ENCODE measurements around the gene CDT1.
"Not testable (repeated sequence)": the region's sequence is repeated elsewhere in the genome, so short reads cannot be mapped to it uniquely, and the experiment has no call there.

CDT1 gene

GRCh38 chr16:88787579-88788314 is 15.8 kb upstream of the CDT1 start:
- Histone ChIP-seq H2BK120ac (ENCODE audit: low read depth, low read length) (no peak overlapping the region), H2BK5ac (ENCODE audit: low read depth, low read length, poor library complexity, severe bottlenecking) (no peak overlapping the region), H3K9me3 (ENCODE audit: control insufficient read depth, low read length) (no peaks in the 10 kb centered on the region), H3K18ac (ENCODE audit: low read depth in 1 of 2, low read length in 2 of 2) (no peak overlapping the region), H4K8ac (ENCODE audit: low read length) (no peak overlapping the region), H3K4ac (ENCODE audit: low read depth in 1 of 2, low read length in 2 of 2) (no peak overlapping the region), H3K79me1 (replicated peaks; ENCODE audit: low read length, poor library complexity, severe bottlenecking) (no peaks in the 10 kb centered on the region), H4K91ac (ENCODE audit: low read length) (no peak overlapping the region), H3K23ac (ENCODE audit: low read length in 2 of 2) (no peak overlapping the region), H3K9ac (ENCODE audit: low read length) (no peak overlapping the region), H3K4me1 (ENCODE audit: control insufficient read depth, insufficient read depth, low read depth, low read length) (peaks cover 47% of the 10 kb centered on the region), H3K27ac (ENCODE audit: low read length, poor library complexity, severe bottlenecking) (no peak overlapping the region), H2AK5ac (ENCODE audit: low read length, severe bottlenecking) (no peak overlapping the region), H2BK12ac (ENCODE audit: low read length in 2 of 2) (no peak overlapping the region), H3K14ac (ENCODE audit: low read length in 2 of 2) (no peak overlapping the region), H3K4me3 (ENCODE audit: insufficient read depth in 1 of 2, low read depth in 1 of 2, low read length in 2 of 2) (no peak overlapping the region), H2BK15ac (ENCODE audit: low read depth, poor library complexity, severe bottlenecking) (no peak overlapping the region), H3K4me2 (ENCODE audit: low read length, poor library complexity, severe bottlenecking) (no peak overlapping the region), H2AFZ (ENCODE audit: low read depth, low read length) (no peak overlapping the region), H3K27me3 (ENCODE audit: control insufficient read depth in 1 of 2, insufficient read depth in 1 of 2, low read length in 2 of 2) (peaks cover 0 to 19% of the 10 kb centered on the region in 2 experiments), H3K36me3 (ENCODE audit: control insufficient read depth in 1 of 2, insufficient read depth in 2 of 2, low read depth in 1 of 2, low read length in 2 of 2) (no peaks in the 10 kb centered on the region)
- 90% methylated on average over 11 of the region's 11 CpGs for WGBS
- no peak for DNase-seq

- H2BK15ac ChIP-seq (ENCODE audit: low read depth, poor library complexity, severe bottlenecking); H3K4ac ChIP-seq (ENCODE audit: low read depth in 1 of 2, low read length in 2 of 2); H4K8ac ChIP-seq (ENCODE audit: low read length); H4K91ac ChIP-seq (ENCODE audit: low read length); H3K18ac ChIP-seq (ENCODE audit: low read depth in 1 of 2, low read length in 2 of 2); H3K4me3 ChIP-seq (ENCODE audit: insufficient read depth in 1 of 2, low read depth in 1 of 2, low read length in 2 of 2); H2BK120ac ChIP-seq (ENCODE audit: low read depth, low read length); DNase-seq; H3K4me2 ChIP-seq (ENCODE audit: low read length, poor library complexity, severe bottlenecking); H3K9me3 ChIP-seq (ENCODE audit: control insufficient read depth, low read length); H3K14ac ChIP-seq (ENCODE audit: low read length in 2 of 2); H2BK5ac ChIP-seq (ENCODE audit: low read depth, low read length, poor library complexity, severe bottlenecking); H3K27ac ChIP-seq (ENCODE audit: low read length, poor library complexity, severe bottlenecking); H2AFZ ChIP-seq (ENCODE audit: low read depth, low read length); H2AK5ac ChIP-seq (ENCODE audit: low read length, severe bottlenecking); H3K23ac ChIP-seq (ENCODE audit: low read length in 2 of 2); H3K79me1 ChIP-seq (replicated peaks; ENCODE audit: low read length, poor library complexity, severe bottlenecking); H3K36me3 ChIP-seq (ENCODE audit: control insufficient read depth in 1 of 2, insufficient read depth in 2 of 2, low read depth in 1 of 2, low read length in 2 of 2); H2BK12ac ChIP-seq (ENCODE audit: low read length in 2 of 2); H3K9ac ChIP-seq (ENCODE audit: low read length): not testable (repeated sequence)
- whole genome bisulfite sequencing = 96% methylated on average over 7 of the region's 8 CpGs
- Histone ChIP-seq H3K27me3 (ENCODE audit: control insufficient read depth in 1 of 2, insufficient read depth in 1 of 2, low read length in 2 of 2) (peaks cover 4 to 28% of the 10 kb centered on the region in 2 experiments), H3K4me1 (ENCODE audit: control insufficient read depth, insufficient read depth, low read depth, low read length) (peaks cover 42% of the 10 kb centered on the region)
These were observed 14.8 kb upstream of the CDT1 start for GRCh38 chr16:88788749-88789148.

GRCh38 chr16:88789594-88789993 is 14.0 kb upstream of the CDT1 start:
- no peak overlapping the region for H2AFZ ChIP-seq (ENCODE audit: low read depth, low read length)
- H3K4me2 ChIP-seq (ENCODE audit: low read length, poor library complexity, severe bottlenecking) = no peak overlapping the region
- no peak overlapping the region for H3K4ac ChIP-seq (ENCODE audit: low read depth in 1 of 2, low read length in 2 of 2)
- no peak overlapping the region for H3K4me3 ChIP-seq (ENCODE audit: insufficient read depth in 1 of 2, low read depth in 1 of 2, low read length in 2 of 2)
- no peaks in the 10 kb centered on the region for H3K36me3 ChIP-seq (ENCODE audit: control insufficient read depth in 1 of 2, insufficient read depth in 2 of 2, low read depth in 1 of 2, low read length in 2 of 2)
- peak overlapping the region in 1 of 2 experiments; percentile 63 for H2BK12ac ChIP-seq (ENCODE audit: low read length in 2 of 2)
- no peak overlapping the region for H2BK120ac ChIP-seq (ENCODE audit: low read depth, low read length)
- 82% methylated on average over 7 of the region's 7 CpGs for WGBS
- H4K8ac ChIP-seq (ENCODE audit: low read length) = no peak overlapping the region
- no peak overlapping the region for H3K23ac ChIP-seq (ENCODE audit: low read length in 2 of 2)
- no peaks in the 10 kb centered on the region for H3K79me1 ChIP-seq (replicated peaks; ENCODE audit: low read length, poor library complexity, severe bottlenecking)
- peaks cover 38% of the 10 kb centered on the region for H3K4me1 ChIP-seq (ENCODE audit: control insufficient read depth, insufficient read depth, low read depth, low read length)
- peaks cover 4 to 31% of the 10 kb centered on the region in 2 experiments for H3K27me3 ChIP-seq (ENCODE audit: control insufficient read depth in 1 of 2, insufficient read depth in 1 of 2, low read length in 2 of 2)
- peak overlapping the region; percentile 49 for H2AK5ac ChIP-seq (ENCODE audit: low read length, severe bottlenecking)
- DNase-seq = no peak
- no peak overlapping the region for H3K9ac ChIP-seq (ENCODE audit: low read length)
- no peak overlapping the region for H3K18ac ChIP-seq (ENCODE audit: low read depth in 1 of 2, low read length in 2 of 2)
- no peak overlapping the region for H2BK5ac ChIP-seq (ENCODE audit: low read depth, low read length, poor library complexity, severe bottlenecking)
- H3K14ac ChIP-seq (ENCODE audit: low read length in 2 of 2) = peak overlapping the region in 1 of 2 experiments; percentile 48
- H2BK15ac ChIP-seq (ENCODE audit: low read depth, poor library complexity, severe bottlenecking) = no peak overlapping the region
- H4K91ac ChIP-seq (ENCODE audit: low read length) = no peak overlapping the region
- H3K27ac ChIP-seq (ENCODE audit: low read length, poor library complexity, severe bottlenecking) = no peak overlapping the region
- no peaks in the 10 kb centered on the region for H3K9me3 ChIP-seq (ENCODE audit: control insufficient read depth, low read length)

- H3K36me3 ChIP-seq (ENCODE audit: control insufficient read depth in 1 of 2, insufficient read depth in 2 of 2, low read depth in 1 of 2, low read length in 2 of 2) = no peaks in the 10 kb centered on the region
- H2BK5ac ChIP-seq (ENCODE audit: low read depth, low read length, poor library complexity, severe bottlenecking) = no peak overlapping the region
- no peak overlapping the region for H3K9ac ChIP-seq (ENCODE audit: low read length)
- peak overlapping the region in 1 of 2 experiments; percentile 83 for H3K18ac ChIP-seq (ENCODE audit: low read depth in 1 of 2, low read length in 2 of 2)
- H3K79me1 ChIP-seq (replicated peaks; ENCODE audit: low read length, poor library complexity, severe bottlenecking) = no peaks in the 10 kb centered on the region
- H2AFZ ChIP-seq (ENCODE audit: low read depth, low read length) = no peak overlapping the region
- H3K23ac ChIP-seq (ENCODE audit: low read length in 2 of 2) = no peak overlapping the region
- WGBS = 39% methylated on average over 20 of the region's 24 CpGs
- H3K4me3 ChIP-seq (ENCODE audit: insufficient read depth in 1 of 2, low read depth in 1 of 2, low read length in 2 of 2) = peak overlapping the region in 1 of 2 experiments; percentile 41
- peak overlapping the region; percentile 78 for H4K91ac ChIP-seq (ENCODE audit: low read length)
- H3K4me1 ChIP-seq (ENCODE audit: control insufficient read depth, insufficient read depth, low read depth, low read length) = peaks cover 35% of the 10 kb centered on the region
- H2BK120ac ChIP-seq (ENCODE audit: low read depth, low read length) = no peak overlapping the region
- H3K27me3 ChIP-seq (ENCODE audit: control insufficient read depth in 1 of 2, insufficient read depth in 1 of 2, low read length in 2 of 2) = peaks cover 4 to 31% of the 10 kb centered on the region in 2 experiments
- H3K9me3 ChIP-seq (ENCODE audit: control insufficient read depth, low read length) = no peaks in the 10 kb centered on the region
- peak overlapping the region; percentile 13 for H2AK5ac ChIP-seq (ENCODE audit: low read length, severe bottlenecking)
- H3K27ac ChIP-seq (ENCODE audit: low read length, poor library complexity, severe bottlenecking) = no peak overlapping the region
- H2BK15ac ChIP-seq (ENCODE audit: low read depth, poor library complexity, severe bottlenecking) = peak overlapping the region; percentile 65
- H3K4me2 ChIP-seq (ENCODE audit: low read length, poor library complexity, severe bottlenecking) = peak overlapping the region; percentile 26
- DNase-seq = peak; percentile 42
- no peak overlapping the region for H3K14ac ChIP-seq (ENCODE audit: low read length in 2 of 2)
- H2BK12ac ChIP-seq (ENCODE audit: low read length in 2 of 2) = peak overlapping the region in 1 of 2 experiments; percentile 52
- H3K4ac ChIP-seq (ENCODE audit: low read depth in 1 of 2, low read length in 2 of 2) = peak overlapping the region; percentile 66 to 67
- H4K8ac ChIP-seq (ENCODE audit: low read length) = peak overlapping the region; percentile 90
These were observed 13.0 kb upstream of the CDT1 start for GRCh38 chr16:88790312-88791211.

Measured in mesenchymal stem cell (in vitro differentiated cells and primary cell).